PC-3 (cell line): ENCODE measurements around the gene PHETA1. TPM values are rescaled to one million over a fixed set of nuclear protein-coding genes. Genes with fewer than 3 reads are reported as not detected.

Experiments
- ATAC-seq: fragments of 200-7000 bp; cut with Tn5 transposase; 2 replicates; pipeline ENCODE4 v1.9.1; 2020; ENCODE audit warnings: mild to moderate bottlenecking, moderate library complexity
- BruUV-seq: library from RNA; stranded (reverse); fragments of 400-500 nt; replicated peaks from 2 replicates; lab custom pipeline; 2021; lab: Mats Ljungman, UMichigan
- CTCF ChIA-PET: fragments of 300-600 bp; sonication (Branson Sonifier 250); formaldehyde crosslinking; loops from one replicate; lab custom pipeline; 2022; ENCODE audit warnings: antibody characterized with exemption; lab: Charles Lee
- POLR2A ChIA-PET: fragments of 300-600 bp; sonication (Branson Sonifier 250); formaldehyde crosslinking; loops from one replicate; lab custom pipeline; 2022; ENCODE audit warnings: antibody characterized with exemption; ENCODE audit not compliant: unreplicated experiment; lab: Charles Lee
- DNase-seq: peaks from one replicate; pipeline ENCODE4 v3.0.0-alpha.2; 2015
- H2AFZ ChIP-seq: fragments of 300-600 bp; sonication (generic); 2 replicates; pipeline ENCODE4 v1.6.0; 2016; ENCODE audit warnings: antibody characterized with exemption, low read length
- H3F3A ChIP-seq: fragments of 300-600 bp; sonication (generic); one replicate; pipeline ENCODE4 v1.6.0; 2017; ENCODE audit warnings: antibody characterized with exemption, low read length, control low read depth, mild to moderate bottlenecking; ENCODE audit not compliant: unreplicated experiment
- H3K27ac ChIP-seq: fragments of 300-600 bp; sonication (generic); 2 replicates; pipeline ENCODE4 v1.5.1; 2016; ENCODE audit warnings: mild to moderate bottlenecking, low read length
- H3K27me3 ChIP-seq: fragments of 300-600 bp; sonication (generic); 2 replicates; pipeline ENCODE4 v1.6.1; 2016; ENCODE audit warnings: low read length, mixed read lengths
- H3K36me3 ChIP-seq: fragments of 300-600 bp; sonication (generic); 2 replicates; pipeline ENCODE4 v1.6.1; 2016; ENCODE audit warnings: low read depth, mixed run types, low read length, mixed read lengths
- H3K4me1 ChIP-seq: fragments of 300-600 bp; sonication (generic); 2 replicates; pipeline ENCODE4 v1.5.1; 2016; ENCODE audit warnings: low read length; ENCODE audit not compliant: insufficient read depth
- H3K4me2 ChIP-seq: fragments of 300-600 bp; sonication (generic); 2 replicates; pipeline ENCODE4 v1.6.0; 2016; ENCODE audit warnings: low read length
- H3K4me3 ChIP-seq: fragments of 300-600 bp; sonication (generic); 2 replicates; pipeline ENCODE4 v1.5.1; 2016; ENCODE audit warnings: mild to moderate bottlenecking, low read length, mixed read lengths
- H3K79me2 ChIP-seq: fragments of 300-600 bp; sonication (generic); 2 replicates; pipeline ENCODE4 v1.6.1; 2017; ENCODE audit warnings: low read length, mixed read lengths
- H3K9ac ChIP-seq: fragments of 300-600 bp; sonication (generic); 2 replicates; pipeline ENCODE4 v1.6.0; 2016; ENCODE audit warnings: mild to moderate bottlenecking, low read length
- H3K9me2 ChIP-seq: fragments of 300-600 bp; sonication (generic); replicated peaks from 2 replicates; pipeline ENCODE4 v1.6.1; 2016; ENCODE audit warnings: mixed run types, low read length, mixed read lengths
- H3K9me3 ChIP-seq: fragments of 300-600 bp; sonication (generic); 2 replicates; pipeline ENCODE4 v1.6.1; 2016; ENCODE audit warnings: low read length, mixed read lengths
- H4K20me1 ChIP-seq: fragments of 300-600 bp; sonication (generic); 2 replicates; pipeline ENCODE4 v1.6.1; 2016; ENCODE audit warnings: low read length, mixed read lengths
- CTCF ChIP-seq: fragments of 300-600 bp; sonication (generic); conservative IDR thresholded peaks from 2 replicates; pipeline ENCODE4 v1.5.1; 2017; ENCODE audit warnings: antibody characterized with exemption, low read depth, mild to moderate bottlenecking, low read length
- EZH2 ChIP-seq: fragments of 300-600 bp; sonication (generic); IDR thresholded peaks from one replicate; pipeline ENCODE4 v1.6.1; 2017; ENCODE audit warnings: antibody characterized with exemption, mild to moderate bottlenecking, low read length; ENCODE audit not compliant: unreplicated experiment
- EZH2phosphoT487 ChIP-seq: fragments of 300-600 bp; sonication (generic); IDR thresholded peaks from 2 replicates; pipeline ENCODE4 v1.6.1; 2018; ENCODE audit warnings: mild to moderate bottlenecking, antibody characterized with exemption, low read length, borderline replicate concordance
- intact Hi-C: fragments of 100-400 bp; cut with micrococcal nuclease; formaldehyde crosslinking; loops from 2 replicates; pipeline ENCODE4 v1.9.0; 2023
- total RNA-seq: library from RNA; depleted of rRNA; stranded (reverse); fragments of >200 nt; gene quantifications from 2 replicates; pipeline ENCODE4 v1.2.3, GENCODE V29; 2014

Gene PHETA1
- total RNA-seq, 1 experiment from 2014 or later, result 18.6 TPM

- intact Hi-C loops, result no loop called here
- POLR2A ChIA-PET, result no interaction called here
- Histone ChIP-seq H3K79me2 (no peaks in the 10 kb centered on the region), H3K27ac (no peak overlapping the region), H3K36me3 (no peaks in the 10 kb centered on the region), H3K4me2 (no peak overlapping the region), H3K4me3 (no peak overlapping the region), H3K9me3 (no peaks in the 10 kb centered on the region), H3K27me3 (no peaks in the 10 kb centered on the region; the same call in 1 of the 2 replicates), H4K20me1 (no peaks in the 10 kb centered on the region), H3K4me1 (no peaks in the 10 kb centered on the region), H3F3A (no peaks in the 10 kb centered on the region), H2AFZ (no peak overlapping the region), H3K9ac (no peak overlapping the region), H3K9me2 (no peaks in the 10 kb centered on the region)
- BruUV-seq, result no TSS peak
- DNase-seq (no peak), ATAC-seq (no peak)
- TF ChIP-seq EZH2phosphoT487, result no peak
- TF ChIP-seq EZH2, result no peak
- no peak for TF ChIP-seq CTCF
- CTCF ChIA-PET, result no interaction called here
Measured at GRCh38 chr12:111334393-111334915, 34.4 kb downstream of the PHETA1 start.

- no peaks in the 10 kb centered on the region for H3K79me2 ChIP-seq
- peak; percentile 78 for ATAC-seq
- H3F3A ChIP-seq, result no peaks in the 10 kb centered on the region
- peak; percentile 83 for DNase-seq
- H3K27ac ChIP-seq, result no peak overlapping the region
- H3K36me3 ChIP-seq, result no peaks in the 10 kb centered on the region
- H3K9me2 ChIP-seq, result no peaks in the 10 kb centered on the region
- ChIA-PET POLR2A (no interaction called here), CTCF (interaction anchor here (0.5 to 2.2 kb wide), 4 partner anchors 66 to 435 kb away, joined by 3 to 19 read pairs (median 4); no protein-coding TSS in a partner anchor)
- H3K4me3 ChIP-seq, result no peak overlapping the region
- TF ChIP-seq EZH2, result no peak
- TF ChIP-seq CTCF, result peak; percentile 78
- no peak for TF ChIP-seq EZH2phosphoT487
- H3K27me3 ChIP-seq, result no peaks in the 10 kb centered on the region; the same call in 1 of the 2 replicates
- no peak overlapping the region for H3K4me2 ChIP-seq
- no peaks in the 10 kb centered on the region for H3K4me1 ChIP-seq
- H4K20me1 ChIP-seq, result no peaks in the 10 kb centered on the region
- no peak overlapping the region for H2AFZ ChIP-seq
- intact Hi-C loops, result loop anchor here (1.0 to 2.0 kb wide), 3 partner anchors 38 to 120 kb away; partner anchors contain the start of gene PHETA1
- H3K9ac ChIP-seq, result no peak overlapping the region
- no peaks in the 10 kb centered on the region for H3K9me3 ChIP-seq
- BruUV-seq, result no TSS peak
Measured at GRCh38 chr12:111330800-111331752, 37.8 kb downstream of the PHETA1 start.
